ENCODE results near the gene SIRPB2. TPM values are rescaled to one million over a fixed set of nuclear protein-coding genes. Genes with fewer than 3 reads are reported as not detected.

SIRPB2 gene
- total RNA-seq, 4 donors from 2014 or later: under 0.01 to 2.9 (median 1.7) TPM; not detected in 1

- Histone ChIP-seq H3K27ac (no peak overlapping the region), H3K27me3 (no peaks in the 10 kb centered on the region), H3K4me1 (no peaks in the 10 kb centered on the region), H3K4me3 (no peak overlapping the region), H3K9me3 (no peaks in the 10 kb centered on the region), H3K36me3 (no peaks in the 10 kb centered on the region)
- no peak for DNase-seq
- intact Hi-C loops (cut with DNase I; ENCODE audit: low total_unique reads): no loop called here
- TF ChIP-seq POLR2A (IDR thresholded peaks at IDR 0.05): no peak
- TF ChIP-seq CTCF (IDR thresholded peaks at IDR 0.05): no peak
Measured at GRCh38 chr20:1427457-1428054, 63.7 kb downstream of the SIRPB2 start.

- TF ChIP-seq CTCF (IDR thresholded peaks at IDR 0.05) (no peak), POLR2A (IDR thresholded peaks at IDR 0.05) (no peak)
- Histone ChIP-seq H3K36me3 (no peaks in the 10 kb centered on the region), H3K9me3 (no peaks in the 10 kb centered on the region), H3K27ac (no peak overlapping the region), H3K4me3 (no peak overlapping the region), H3K4me1 (no peaks in the 10 kb centered on the region), H3K27me3 (no peaks in the 10 kb centered on the region)
- DNase-seq: no peak
- intact Hi-C loops (cut with DNase I; ENCODE audit: low total_unique reads): no loop called here
Measured at GRCh38 chr20:1426231-1426849, 64.9 kb downstream of the SIRPB2 start.

Small RNAs within 50 kb of the gene (small RNA-seq; reads per million reads assigned to genes)
- not detected for gene RNU6-917P

Other genes starting within 250 kb of the SIRPB2 start
- 10 to 100 TPM in 1 of 4 donors, 1 to 10 TPM in 3; 2.1 to 14.0 (median 4.5) TPM for gene SNPH, start 225.1 kb downstream of the SIRPB2 start, total RNA-seq
- gene SDCBP2, start 162.3 kb downstream of the SIRPB2 start, total RNA-seq: 1 to 10 TPM in 3 of 4 donors, under 1 TPM in 1; 0.26 to 9.1 (median 5.5) TPM
- 100 to 1,000 TPM in 3 of 4 donors, 10 to 100 TPM in 1; 99.5 to 253 (median 206) TPM for gene FKBP1A, start 98.4 kb downstream of the SIRPB2 start, total RNA-seq
- 10 to 100 TPM; 18.7 to 67.8 (median 35.8) TPM for gene NSFL1C, start 24.6 kb downstream of the SIRPB2 start, total RNA-seq
- not detected for gene SIRPD, start 66.3 kb upstream of the SIRPB2 start, total RNA-seq
- 1 to 10 TPM in 2 of 4 donors, under 1 TPM in 1, not detected in 1; 0.95 to 3.2 (median 1.7) TPM for gene SIRPB1, start 128.6 kb upstream of the SIRPB2 start, total RNA-seq
- under 1 TPM in 1 of 4 donors, not detected in 3; 0.28 TPM for gene SIRPG, start 166.4 kb upstream of the SIRPB2 start, total RNA-seq